HG03442 (cell line): ENCODE results near the gene STK10.
A peak's percentile ranks its signal among the peaks of the same experiment; 100 is the strongest.
"Not testable (repeated sequence)": the region's sequence is repeated elsewhere in the genome, so short reads cannot be mapped to it uniquely, and the experiment has no call there.

Source experiments
- ATAC-seq: cut with Tn5 transposase; IDR thresholded peaks from one replicate; pipeline ENCODE4 v1.9.1; 2021; ENCODE audit warnings: mild to moderate bottlenecking, moderate library complexity; ENCODE audit not compliant: unreplicated experiment

Gene STK10

DNA sequence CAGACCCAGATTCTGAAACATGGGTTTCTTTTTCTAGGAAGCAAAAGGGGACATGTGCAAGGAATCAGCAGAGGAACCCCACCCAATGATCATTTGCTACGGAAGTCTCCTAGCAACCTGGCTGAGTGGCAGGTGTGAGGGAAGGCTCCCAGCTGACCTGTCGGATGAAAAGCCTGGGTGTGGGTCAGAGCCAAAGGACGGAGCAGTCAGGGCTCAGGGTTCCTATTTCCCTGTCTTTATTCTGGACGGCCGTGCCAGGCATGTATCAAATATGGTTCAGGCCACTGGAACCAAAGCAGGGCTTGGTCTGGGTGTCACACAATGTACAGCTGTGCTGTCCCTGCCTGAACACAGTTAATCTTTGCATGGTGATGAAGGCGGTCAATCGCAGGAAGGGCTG is 20.1 kb downstream of the STK10 start:
- no peak for ATAC-seq

DNA sequence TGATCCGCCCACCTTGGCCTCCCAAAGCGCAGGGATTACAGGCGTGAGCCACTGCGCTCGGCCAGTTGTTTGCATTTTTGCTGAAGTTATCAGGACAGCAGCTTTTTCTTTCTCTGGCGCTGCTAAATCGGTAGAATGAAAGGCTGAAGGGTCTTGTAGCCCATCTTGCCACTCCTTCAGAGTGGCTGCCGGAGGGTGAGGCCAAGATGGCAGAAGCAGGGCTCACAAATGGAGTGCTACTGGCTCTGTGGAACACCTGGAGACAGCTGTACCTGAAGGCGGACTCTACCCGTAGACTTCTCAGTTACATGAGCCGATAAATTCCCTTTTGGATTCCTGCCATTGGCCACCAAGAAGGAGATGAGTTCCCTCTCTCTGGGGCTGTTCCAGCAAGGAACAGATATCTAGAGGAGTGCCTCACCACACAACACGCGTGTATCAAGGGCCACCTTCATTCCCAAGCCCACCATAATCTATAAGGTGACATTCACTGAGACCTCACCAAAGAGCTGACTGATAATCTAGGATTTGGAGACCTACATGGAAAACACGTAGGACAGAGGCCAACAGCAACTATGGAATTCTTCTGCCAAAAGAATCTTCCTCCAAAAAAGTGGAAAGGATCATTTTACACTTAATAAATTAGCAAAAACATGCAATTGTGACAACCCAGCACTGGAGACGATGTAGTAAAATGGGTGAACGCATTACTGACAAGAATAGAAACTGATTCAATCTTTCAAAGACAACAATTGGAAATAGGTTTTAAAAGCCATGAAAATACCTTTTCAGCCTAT is 21.8 kb downstream of the STK10 start:
- no peak for ATAC-seq

DNA sequence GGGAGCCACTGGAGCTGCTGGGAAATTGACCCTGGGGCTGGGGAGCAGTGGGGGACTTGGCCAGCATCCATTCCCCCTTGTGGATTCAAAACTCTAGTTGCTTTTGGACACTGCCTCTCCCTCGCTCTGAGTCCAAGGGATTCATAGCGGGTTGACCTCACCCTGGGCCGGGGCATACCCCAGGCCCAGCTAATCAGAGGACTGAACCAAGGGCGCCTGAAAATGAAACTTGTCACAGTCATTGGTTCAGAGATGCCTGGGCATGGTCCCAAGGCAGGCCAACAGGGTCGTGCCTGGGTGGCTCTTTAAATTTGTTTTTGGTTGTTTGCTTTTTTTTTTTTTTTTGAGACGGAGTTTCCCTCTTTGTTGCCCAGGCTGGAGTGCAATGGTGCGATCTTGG is 22.6 kb downstream of the STK10 start:
- ATAC-seq: peak; percentile 74

DNA sequence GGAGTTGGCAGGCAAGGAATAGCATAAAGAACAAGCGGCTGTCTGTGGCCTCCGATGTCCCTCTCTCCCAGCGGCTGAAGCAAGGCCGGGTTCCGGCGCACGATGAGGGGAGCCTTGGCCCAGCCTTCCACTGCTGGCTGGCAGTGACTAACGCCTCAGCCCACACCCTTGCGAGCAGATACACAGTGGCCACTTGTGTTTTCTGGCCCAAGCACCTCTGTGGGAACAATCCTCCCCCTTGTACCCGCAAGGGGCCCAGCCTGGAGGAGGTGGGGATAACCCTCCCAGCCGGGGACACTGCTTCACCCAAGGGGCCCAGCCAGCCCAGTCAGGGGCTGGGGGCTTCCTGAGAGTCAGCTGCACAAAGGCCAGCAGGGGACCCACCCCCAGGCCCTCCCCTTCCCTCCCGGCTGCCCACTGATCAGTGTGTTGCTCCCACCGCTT is 23.2 kb downstream of the STK10 start:
- ATAC-seq: no peak

DNA sequence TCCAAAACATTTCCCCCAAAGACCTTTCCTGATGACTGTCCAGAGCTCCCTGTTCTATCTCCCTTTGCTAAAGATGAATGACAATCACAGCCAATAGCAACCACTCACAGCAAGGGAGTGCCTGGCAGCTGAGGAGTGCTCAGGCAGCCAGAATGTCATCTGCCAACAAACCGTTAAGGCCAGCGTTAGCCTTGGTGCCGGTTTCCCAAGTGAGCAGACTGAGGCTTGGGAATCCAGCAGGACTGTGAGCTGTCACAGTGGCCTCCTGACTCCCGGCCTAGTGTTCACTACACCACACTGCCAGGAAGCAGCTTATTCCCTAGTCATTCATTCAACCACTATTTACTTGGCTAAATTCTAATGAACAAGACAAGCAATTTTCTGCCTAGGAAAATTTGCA is 24.7 kb downstream of the STK10 start:
- no peak for ATAC-seq

DNA sequence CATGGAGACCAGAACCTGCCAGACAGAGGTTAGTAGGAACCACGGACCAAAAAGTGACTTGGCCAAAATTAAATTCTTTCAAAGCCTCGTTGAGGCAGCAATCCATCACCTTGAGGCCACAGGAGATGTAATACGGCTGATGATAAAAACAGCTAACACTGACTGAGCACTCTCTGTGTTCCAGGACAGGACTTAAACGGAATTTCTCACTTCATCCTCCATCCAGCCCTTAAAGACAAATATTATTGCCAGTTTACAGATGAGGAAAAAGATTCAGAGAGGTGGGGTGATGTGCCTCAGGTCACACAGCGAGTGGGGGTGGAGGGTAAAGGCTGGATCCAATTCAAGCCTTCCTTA is 25.1 kb downstream of the STK10 start:
- no peak for ATAC-seq

DNA sequence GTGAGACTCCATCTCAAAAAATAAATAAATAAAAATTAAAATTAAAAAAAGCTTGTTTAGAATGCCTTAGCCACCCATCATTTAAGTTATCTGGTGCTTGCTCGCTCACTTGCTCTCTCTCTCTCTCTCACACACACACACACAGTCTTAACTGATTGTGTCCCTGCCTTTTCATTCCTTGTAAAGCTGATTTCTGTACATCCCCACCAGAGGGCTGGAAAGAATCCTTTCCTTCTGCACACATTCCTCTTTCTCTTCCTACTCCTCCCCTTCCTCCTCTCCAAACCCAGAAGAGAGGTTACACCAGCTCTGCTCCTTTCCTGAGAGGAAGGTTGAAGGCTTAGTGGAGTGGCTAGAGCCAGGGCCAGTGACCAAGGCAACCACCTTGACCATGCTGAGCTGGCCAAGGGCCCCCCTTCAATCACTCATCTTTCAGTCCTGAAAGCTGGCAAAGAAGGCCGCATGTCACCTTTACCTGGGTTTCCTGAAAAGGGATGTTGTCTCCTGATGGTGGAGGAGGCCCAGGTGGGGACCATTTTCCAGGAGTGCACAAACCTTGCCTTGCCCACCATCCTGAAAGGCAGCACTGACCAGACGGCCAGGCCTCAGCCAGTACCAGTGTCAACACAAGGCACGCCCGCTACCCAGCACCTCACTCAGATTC is 25.6 kb downstream of the STK10 start:
- no peak for ATAC-seq

DNA sequence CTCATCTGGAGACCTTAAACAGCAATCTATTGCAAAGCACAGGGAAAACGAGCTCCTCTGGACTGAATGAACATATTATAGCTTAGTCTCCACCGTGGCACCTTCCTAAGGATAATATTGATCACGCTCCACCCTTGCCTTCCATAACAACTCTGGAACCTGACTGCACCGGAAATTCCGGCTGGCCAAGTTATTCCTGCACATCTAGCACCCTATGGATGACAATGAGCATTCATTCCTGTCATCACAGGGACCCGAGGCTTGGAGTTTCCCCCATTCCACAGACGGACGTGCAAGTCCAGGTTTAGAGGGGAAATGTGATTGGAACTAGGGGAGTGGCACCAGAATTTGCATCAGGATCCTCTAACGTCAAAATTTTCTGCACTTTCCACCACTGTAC is 27.5 kb downstream of the STK10 start:
- no peak for ATAC-seq

DNA sequence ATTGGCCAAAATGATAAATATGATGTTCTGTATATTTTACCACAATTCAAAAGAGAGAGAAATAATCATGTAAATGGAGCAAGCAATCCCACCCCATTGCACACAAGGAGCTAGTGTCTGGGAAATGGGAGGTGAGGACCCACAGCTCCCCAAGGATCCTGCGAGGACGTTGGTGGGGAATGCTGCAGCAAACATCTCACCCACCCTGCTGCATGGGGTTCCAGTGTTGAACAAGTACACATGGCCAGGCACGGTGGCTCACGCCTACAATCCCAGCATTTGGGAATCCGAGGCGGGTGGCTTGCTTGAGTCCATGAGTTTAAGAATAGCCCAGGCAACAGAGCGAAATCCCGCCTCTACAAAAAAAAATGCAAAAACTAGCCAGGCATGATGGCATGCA is 29.0 kb downstream of the STK10 start:
- no peak for ATAC-seq

DNA sequence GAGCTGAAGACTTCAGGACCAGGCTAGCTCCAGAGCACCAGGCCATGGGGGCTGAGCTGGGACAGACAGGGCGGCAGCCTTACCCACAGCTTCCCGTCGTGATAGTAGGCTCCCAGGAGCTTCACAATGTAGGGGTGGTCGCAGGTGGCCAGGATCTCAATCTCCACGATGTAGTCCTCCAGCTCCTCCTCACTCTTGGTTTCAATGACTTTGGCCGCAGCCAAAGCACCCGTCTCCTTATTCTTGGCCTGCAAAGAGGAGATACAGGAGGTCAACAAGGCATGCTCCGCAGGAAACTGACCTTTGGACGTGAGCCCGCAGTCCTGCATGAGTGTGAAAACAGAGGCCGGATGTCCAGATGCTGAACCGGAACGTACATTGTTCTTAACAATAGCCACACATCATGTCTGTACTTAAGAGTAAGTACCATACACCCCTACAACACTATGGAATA is 31.5 kb downstream of the STK10 start:
- no peak for ATAC-seq

DNA sequence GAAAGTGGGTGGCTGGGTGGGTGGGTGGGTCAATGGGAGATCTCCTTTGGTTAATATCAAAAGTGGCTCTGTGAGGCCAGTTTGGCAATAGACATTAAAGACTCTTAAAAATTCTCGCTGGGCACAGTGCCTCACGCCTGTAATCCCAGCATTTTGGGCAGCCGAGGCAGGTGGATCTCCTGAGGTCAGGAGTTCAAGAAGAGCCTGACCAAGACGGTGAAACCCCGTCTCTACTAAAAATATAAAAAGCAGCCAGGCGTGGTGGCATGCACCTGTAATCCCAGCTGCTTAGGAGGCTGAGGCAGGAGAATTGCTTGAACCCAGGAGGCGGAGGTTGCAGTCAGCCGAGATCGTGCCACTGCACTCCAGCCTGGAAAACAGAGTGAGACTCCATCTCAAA is 32.9 kb downstream of the STK10 start:
- not testable (repeated sequence) for ATAC-seq

DNA sequence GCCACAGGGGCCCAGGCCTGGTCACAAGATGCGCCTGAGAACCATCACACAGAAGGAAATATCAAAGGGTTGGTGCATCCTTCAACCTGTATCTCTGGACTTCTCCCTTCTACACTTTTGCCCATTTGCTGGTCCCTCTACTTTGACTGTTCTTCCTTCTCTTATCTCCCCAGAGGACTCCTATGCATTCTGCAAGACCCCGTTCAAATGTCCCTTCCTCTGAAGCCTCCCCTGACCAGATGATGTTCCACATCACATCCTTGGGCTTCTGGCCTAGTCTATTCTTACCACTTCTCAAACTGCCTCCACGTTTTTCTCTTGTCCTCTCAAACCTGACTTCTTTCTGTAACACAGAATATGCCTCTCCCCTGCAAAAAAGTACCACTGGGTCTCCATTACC is 34.3 kb downstream of the STK10 start:
- no peak for ATAC-seq

DNA sequence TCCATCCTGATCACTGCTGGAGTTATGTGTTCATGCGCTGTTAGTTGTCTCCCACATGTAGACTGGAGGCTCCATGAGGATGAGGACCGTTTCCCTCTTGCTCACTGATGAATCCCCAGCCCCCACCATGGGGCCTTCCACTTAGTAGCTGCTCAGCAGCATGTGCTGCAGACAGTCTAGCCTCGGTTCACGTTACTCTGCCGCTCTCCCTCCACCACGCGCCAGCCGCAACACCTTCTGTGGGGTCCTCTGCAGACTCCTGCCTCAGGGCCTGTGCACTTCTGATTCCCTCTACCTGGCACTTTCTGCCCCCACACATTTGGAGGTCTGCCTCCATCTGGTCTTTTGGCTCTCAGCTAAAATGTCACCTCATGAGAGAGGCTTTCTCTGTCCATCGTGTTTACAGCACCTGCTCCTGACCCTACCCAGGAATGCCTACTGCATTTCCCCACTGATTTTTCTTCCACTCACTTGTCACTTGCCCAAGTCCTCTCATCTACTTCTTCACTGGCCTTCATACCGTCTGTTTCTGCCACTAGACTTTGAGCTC is 36.3 kb downstream of the STK10 start:
- ATAC-seq: no peak

DNA sequence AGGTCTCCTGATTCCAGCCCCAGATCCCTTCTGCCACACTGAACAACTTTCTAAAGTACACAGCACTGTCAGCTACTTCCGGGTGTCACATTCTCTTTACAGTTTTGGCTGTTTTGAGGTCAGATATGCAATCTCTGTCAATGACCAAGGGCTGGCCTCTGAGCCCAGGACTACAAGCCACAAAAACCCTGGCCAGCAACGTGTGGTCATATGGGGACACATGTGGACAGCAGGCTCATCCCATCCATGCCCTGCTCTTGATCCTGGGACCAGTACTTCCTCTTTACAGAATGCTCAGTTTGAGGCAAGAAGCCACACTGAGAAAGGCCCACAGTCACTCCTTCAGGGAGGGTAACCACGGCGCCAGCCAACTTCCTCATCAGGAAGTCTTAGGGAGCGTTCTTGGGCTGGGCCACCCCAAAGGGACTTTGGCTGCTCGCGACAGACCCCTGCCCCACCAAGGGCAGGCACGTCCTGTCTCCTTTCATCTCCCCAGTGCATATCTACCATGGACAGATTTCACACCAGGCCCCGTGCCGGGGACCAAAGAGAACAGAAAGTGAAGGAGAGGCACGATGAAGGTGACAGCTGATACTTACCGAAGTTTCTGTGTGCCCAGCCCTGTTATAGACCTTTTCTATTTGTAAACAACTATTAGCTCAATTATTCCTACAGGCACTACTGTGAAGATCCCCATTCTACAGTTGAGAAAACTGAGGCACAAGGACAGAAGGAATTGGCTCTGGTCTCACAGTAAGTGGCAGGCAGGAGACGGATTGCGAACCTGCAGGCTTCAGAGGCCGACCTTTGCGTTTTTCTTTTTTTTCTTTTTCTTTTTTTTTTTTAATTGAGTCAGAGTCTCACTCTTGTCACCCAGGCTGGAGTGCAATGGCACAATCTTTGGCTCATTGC is 37.3 kb downstream of the STK10 start:
- peak; percentile 57 for ATAC-seq

DNA sequence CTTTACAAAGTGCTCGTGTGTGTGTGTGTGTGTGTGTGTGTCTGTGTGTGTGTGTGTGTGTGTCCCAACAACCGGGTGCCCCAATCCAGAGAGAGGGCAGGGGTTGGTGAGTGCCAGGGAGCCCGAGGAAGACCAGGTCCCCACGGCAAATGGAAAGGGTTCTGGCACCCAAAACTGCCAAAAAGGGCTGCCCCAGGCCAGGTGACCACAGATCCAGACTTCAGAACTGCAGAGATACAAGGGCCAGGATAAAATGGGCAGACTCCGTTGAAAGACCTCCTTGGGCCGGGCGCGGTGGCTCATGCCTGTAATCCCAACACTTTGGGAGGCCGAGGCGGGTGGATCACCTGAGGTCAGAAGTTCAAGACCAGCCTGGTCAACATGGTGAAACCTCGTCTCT is 38.5 kb downstream of the STK10 start:
- ATAC-seq: not testable (repeated sequence)

DNA sequence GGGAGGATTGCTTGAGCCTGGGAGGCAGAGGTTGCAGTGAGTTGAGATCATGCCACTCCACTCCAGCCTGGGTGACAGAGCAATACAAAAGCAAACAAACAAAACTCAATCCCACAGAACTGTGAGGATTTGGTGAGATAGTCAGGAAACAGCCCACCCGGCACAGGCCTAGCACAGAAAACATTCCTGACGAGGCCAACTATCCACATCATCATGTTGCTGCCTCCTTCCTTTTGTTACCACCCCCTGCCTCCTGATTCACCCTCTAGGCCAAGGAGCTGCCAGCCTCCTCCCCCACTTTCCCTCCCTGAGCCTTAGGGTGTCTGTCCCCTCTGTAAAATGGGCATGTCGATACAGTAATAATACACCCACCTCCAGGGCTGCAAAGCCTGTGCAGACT is 39.0 kb downstream of the STK10 start:
- no peak for ATAC-seq

DNA sequence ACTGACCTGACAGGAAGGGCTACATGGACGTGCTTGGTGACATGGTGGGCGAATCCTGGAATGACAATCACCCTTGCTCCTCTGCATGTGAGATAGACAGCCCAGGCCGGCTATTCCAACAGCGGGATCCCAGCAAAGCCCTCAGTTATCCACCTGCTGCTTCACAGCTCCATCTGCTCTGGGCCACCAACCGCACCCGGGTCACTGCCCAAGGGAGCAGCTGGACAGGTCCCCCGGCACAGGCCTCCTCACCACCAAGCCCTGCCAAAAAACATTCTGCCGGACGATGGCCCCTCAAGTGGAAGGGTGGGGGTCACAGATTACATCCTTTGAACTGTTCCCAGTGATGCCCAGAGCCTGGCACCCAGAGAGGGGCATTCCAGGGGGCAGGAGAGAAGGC is 39.6 kb downstream of the STK10 start:
- no peak for ATAC-seq

DNA sequence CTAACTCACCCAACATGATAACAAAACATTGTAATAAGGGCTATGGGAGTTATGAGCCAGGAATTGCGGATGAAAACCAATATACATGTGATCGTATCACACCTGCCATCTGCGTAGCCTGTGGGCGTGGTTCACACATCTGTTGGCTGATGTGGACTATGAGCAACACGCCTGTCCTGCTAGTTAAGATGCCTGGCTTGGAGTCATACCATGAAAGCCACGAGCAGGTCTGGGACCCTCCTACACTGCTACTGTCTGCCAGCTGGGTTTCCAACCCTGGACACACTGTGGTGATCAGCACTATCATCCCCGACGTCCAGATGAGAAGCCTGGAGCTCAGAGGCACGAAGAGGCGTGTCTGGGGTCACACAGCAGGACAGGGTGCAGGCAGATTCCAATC is 40.2 kb downstream of the STK10 start:
- no peak for ATAC-seq

DNA sequence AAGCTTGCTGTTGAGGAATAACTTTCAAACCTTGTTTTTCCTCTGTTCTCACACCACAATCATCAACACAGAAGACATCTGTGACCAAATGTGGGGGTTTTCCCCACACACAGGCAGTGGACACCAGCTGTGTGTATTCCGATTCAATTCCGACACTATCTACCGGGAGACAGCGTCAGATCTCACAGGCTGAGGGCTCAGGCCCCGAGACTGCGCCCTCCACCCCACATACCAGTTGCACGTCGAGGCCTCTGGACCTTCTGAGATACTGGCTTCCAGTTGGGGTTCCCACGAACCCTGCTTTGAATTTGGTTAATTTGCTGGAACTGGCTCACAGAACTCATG is 41.3 kb downstream of the STK10 start:
- no peak for ATAC-seq

DNA sequence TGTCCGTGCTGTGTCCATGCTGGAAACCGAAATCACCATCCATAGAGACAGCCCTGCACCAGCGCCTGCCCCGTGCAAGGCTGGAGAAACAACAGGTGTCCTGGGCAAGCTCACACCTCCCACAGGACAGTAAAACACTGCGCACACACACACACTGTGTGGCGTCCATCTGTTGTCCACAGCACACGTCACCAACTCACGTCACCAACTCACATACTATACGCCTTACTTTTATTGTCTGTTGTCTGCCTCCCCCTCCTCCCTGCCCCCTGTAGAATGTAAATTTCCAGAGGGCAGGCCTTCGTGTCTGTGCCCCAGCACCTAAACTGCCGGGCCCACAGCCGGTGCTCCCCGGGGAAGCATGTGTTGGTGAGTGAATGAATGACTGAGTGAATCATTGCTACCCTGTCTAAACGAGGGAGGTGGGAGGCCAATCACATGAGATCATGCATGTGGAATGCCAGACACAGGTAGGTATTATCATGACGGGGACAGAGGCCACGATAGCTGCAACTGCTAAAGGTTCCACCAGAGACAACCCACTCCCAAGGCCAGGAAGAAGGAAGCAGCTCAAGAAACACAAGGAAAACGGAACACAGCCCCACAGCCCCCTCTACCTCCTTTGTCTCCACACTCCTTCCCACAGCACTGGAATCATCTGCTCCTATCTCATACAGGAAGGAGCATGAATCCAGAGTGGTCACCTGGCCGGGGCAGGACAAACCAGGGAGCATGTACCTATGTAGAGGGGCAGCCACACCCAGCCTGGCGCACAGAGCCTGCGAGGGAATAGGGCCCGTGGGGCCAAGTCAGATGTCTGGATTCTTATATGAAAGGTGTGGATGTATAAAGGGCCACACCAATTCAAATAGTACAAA is 41.9 kb downstream of the STK10 start:
- no peak for ATAC-seq
